HG03469 (cell line): ENCODE measurements around the gene ATG101.

Experiments used
- ATAC-seq: cut with Tn5 transposase; IDR thresholded peaks from one replicate; pipeline ENCODE4 v1.9.1; 2021; ENCODE audit warnings: mild to moderate bottlenecking, moderate library complexity, moderate number of reproducible peaks; ENCODE audit not compliant: unreplicated experiment

Gene ATG101

DNA sequence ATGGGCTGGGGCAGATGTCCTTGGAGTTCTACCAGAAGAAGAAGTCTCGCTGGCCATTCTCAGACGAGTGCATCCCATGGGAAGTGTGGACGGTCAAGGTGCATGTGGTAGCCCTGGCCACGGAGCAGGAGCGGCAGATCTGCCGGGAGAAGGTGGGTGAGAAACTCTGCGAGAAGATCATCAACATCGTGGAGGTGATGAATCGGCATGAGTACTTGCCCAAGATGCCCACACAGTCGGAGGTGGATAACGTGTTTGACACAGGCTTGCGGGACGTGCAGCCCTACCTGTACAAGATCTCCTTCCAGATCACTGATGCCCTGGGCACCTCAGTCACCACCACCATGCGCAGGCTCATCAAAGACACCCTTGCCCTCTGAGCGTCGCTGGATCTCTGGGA lies 7.0 kb downstream of the ATG101 start:
- no peak for ATAC-seq

DNA sequence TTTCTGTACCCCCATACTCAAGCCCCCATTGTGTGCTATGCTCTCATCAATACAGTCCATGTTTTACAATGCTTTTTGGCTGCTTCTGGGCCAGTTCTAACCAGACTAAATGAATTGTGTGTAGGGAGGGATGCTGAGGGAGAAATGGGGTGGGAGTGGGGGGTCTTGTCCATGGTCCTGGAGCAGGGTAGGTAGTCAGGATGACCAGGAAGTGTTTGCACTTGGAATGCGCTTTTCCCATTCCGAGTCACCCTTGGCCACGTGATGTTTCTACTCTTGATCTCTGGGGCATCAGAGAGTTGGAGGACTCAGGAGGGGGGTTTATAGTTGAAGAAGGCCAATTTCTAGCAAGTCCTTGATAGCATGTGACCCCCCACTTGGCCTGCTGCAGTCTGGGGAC lies 8.5 kb downstream of the ATG101 start:
- ATAC-seq = no peak

DNA sequence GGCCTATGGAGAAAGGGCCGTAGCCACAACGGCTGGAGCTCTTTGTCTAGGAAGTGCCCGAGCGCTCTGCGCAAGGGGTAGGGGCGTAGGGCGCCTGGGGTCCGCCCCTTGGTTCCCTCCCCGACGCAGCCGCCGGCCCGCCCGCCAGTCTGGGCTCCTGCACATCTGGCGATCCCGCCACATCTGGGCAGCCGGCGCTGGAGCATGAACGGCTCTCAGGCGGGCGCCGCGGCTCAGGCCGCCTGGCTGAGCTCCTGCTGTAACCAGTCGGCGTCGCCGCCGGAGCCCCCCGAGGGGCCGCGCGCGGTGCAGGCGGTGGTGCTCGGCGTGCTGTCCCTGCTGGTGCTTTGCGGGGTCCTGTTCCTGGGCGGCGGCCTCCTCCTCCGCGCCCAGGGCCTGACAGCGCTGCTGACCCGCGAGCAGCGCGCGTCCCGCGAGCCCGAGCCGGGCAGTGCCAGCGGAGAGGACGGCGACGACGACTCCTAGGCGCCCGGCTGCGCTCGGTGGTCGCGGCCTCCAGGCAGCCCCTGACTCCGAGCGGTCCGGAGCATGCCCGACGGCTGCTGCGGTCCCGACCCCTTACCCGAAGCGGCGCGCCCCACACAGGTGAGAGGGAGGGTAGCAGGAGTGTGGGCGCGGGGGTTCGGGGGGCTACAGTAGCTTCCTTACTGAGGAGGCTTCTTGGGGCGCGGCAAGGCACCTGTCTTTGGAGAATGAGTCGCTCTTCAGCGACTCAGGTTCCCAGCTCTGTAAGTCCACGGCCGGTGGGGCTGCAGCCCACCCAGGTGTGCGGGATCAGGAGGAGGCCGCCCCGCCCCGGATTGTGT lies 10.0 kb downstream of the ATG101 start, which contains the start of gene SMIM41:
Gene SMIM41 (plus strand): TSS at position 129 of the 827 bp plus-strand sequence. CDS start 76 bp downstream, at position 205.
- no peak for ATAC-seq

DNA sequence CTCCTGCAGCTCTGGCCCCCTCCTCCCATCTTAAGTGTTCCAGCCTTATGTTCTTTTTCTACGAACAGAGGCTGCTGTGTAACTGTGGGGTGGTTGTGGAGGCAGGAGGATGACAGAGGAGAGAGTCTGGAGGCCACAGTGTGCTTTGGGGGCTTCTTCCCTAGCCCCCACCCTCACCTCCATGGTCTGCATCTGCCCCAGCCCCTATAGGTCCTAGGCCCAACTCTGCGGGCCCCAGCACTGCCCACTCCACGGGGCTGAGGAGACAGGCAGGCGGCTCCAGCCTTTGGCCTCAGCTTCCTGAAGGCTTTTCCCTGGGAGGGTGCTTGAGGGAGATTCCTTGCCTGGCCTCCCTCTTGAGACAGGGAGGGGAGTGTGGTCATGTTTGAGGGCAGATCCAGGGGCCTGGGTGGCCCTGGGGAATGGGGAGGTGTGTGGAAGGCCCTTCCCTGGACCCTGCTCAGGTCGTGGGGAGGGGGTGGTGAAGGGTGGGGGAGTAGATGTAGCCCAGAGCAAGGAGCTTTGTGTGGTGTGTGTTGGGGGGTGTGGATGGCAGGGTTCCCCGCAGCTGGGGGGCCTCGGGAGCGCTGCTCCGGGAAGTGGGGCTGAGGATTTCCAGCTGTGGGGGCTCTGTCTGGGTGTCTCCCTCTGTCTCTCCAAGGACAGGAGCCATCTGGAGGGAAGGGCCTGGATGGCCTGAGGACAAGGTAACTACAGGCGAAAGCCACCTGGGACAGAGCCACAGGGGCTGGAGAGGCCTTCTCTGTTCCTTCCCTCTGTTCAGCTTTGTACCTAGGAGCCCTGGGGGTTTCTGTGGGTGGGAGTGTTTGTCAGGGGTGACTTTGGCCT lies 10.8 kb downstream of the ATG101 start:
- ATAC-seq = no peak

DNA sequence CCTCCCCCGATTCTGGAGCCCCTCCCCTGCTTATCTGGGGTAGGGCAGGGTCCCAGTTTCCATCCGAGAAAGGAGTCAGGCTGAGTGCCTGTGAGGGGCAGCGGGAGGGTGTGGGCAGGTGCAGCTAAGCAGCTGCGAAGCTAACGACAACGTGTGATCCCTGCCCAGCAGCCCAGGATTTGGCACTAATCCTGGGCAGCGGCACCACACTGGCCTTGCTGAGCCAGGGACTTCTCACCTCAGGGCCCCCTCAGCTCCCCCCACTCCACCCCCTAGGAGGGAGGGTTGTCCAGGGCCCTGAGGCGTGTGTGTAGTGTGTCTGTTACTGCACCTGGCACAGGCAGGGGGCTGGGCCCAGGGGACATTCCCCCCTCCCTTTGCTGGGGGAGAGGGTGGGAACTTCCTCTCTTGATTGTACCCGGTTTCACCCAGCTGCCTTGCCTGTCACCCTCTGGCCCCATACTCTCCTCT lies 11.5 kb downstream of the ATG101 start:
- no peak for ATAC-seq

DNA sequence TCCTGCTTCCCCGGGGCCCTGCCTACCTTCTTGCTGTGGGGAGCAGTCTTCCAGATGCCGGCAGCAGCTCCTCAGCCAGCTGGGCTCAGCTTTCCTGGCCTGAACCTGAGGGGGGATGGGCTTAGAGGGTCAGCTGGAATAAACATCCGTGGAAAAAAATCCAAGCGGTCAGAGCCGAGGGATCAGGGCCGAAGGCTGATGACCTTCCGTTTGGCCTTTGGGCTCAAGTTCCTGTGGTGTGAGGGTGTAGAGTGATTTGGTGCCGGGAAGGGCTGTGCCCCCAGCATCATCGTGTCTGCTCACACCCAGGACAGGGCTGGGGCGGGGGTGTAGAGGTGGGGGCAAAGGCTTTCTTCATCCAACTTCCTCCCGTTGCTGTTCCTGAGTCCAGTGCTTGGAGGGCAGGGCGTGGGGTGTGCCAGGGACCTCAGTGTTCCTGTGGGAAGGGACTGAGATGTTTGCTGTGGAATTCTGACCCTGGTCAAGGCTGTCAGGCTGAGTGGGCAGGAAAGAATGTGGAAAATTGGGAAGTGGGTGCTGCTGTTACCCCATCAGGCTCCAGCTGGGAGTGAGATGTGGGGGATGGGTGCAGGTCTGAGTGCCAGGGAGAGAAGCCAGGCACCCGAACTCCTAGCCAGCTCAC lies 12.4 kb downstream of the ATG101 start:
- ATAC-seq = no peak

DNA sequence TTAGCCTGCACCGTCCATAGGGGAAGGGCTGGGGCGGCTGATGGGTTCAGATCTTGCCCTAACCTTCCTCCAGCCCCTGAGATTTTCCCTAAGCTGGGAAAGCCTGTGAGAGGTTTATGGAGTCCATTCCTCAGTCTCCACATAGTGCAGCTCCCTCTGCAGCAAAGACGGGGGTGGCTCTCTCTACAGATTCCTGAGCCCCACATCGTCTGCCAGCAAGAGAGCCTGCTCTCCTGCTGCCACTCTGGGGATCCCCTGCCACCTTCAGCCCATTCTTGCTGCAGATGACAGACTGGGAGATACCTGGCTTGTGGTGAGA lies 12.8 kb downstream of the ATG101 start:
- no peak for ATAC-seq

DNA sequence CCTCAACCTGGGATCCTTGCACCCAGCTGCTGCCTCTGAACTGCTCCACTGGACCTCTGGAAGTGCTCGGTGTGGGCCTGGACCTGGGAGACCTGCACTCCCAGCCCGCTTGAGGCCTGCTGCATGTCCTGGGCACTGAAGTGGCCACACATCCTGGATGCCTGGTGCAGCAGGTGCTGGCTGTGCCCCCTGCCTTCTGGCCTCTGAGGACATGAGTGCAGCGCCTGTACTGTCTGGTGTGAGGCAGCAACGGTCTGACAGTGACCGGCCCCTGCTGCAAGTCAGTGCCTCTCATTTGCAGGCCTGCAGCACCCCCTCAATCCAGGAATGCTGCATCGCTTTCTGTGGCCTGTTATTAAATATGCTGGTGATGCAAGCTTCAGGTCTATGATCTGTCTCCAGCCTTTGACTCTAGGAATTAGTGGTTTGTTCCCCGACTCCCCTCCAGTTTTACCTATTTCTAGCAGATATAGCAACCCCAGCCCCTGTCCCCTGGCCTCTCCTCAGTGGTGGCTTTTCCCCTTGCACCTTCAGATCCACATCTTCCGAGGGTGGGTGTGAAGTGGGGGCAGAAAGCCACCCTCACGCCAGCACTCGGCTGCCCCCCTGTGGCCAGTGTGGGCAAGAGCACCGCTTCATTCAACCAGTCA lies 13.3 kb downstream of the ATG101 start:
- no peak for ATAC-seq

DNA sequence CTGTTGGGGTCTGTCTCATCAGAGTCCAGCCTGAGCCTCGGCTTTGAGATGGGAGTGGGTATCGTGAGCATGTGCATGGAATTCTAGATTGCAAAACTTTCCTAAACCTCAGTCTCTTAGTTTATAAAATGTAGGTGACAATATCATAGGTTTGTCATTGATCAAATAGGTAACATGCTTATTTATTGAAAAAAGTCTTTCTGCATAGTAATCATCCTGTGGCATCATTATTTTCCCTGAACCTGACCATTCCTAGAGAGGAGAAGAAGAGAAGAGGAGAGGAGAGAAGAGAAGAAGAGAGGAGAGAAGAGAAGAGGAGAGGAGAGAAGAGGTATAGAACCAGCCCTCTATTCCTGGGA lies 13.8 kb downstream of the ATG101 start:
- no peak for ATAC-seq

DNA sequence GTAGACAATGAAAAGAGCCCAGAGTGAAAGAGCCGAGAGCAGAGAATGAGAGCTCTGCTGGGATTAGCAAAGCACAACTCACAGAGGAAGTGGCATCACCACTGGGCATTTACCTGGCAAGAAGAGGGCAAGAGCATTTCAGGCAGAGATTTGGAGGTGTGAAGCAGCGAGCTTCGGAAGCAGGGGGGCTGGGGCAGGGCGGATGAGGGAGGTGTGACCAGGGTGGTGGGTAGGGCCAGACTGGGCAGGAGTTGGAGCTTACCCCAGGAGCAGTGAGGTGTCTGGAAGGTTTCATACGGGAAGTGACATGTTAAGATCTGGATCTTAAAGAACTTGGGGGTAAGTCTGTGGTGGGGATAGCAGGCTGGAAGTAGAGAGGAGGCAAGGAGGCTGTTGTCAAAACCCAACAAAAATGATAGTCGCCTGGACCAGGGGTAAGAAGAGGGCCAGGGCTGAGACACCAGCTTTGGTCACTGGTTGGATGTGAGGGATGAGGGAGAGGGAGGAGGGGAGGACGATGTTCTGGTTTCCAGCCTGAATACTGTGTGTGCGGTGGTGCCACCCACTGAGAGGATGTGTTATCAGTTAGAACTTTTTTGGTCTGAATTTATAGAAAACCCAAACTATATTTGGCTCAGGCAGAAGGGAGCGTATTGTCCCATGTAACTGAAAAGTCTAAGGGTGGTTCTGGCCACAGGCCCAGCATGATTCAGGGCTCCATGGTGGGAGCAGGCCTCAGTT lies 14.9 kb downstream of the ATG101 start:
- no peak for ATAC-seq

DNA sequence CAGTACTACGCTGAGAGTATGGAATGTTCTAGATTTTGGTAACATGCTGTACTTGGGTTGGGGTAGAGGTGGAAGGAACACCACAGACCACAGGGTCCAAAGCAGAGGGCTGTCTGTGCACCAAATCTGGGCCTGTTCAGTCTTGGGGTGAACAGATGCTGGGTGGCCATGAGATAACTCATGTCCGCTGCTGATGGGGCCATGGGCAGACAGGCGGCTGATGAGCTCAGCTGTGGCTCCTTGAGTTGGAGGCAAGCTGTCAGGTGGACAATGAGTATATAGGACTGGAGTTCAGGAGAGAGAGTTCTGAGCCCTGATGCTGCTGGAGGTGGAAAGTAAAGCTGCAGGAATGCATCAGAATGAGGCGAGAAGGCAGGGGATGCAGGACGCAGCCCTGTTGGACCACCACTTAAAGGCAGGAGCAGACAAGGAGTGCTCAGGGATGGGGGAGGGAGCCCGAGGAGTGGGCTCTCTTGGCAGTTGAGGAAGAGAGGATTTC lies 16.0 kb downstream of the ATG101 start:
- no peak for ATAC-seq

DNA sequence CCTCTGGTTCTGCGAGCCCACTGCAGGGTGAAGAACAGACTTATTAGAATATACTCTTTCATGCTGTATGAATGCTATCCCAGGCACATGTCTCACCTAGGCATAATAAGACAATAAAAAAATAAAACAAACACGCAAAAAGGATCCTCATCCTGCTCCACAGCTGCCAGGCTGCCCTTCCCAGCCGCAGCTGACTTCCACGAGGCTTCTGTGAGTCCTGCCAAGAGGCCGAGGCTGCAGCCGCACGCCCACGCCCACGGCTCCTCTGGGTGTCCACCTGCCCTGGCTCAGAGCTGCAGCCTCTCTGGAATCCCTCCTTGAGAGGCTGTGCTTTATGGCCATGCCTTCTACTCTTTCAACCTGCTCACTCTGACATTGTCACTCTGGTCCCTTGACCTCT lies 16.6 kb downstream of the ATG101 start:
- no peak for ATAC-seq

DNA sequence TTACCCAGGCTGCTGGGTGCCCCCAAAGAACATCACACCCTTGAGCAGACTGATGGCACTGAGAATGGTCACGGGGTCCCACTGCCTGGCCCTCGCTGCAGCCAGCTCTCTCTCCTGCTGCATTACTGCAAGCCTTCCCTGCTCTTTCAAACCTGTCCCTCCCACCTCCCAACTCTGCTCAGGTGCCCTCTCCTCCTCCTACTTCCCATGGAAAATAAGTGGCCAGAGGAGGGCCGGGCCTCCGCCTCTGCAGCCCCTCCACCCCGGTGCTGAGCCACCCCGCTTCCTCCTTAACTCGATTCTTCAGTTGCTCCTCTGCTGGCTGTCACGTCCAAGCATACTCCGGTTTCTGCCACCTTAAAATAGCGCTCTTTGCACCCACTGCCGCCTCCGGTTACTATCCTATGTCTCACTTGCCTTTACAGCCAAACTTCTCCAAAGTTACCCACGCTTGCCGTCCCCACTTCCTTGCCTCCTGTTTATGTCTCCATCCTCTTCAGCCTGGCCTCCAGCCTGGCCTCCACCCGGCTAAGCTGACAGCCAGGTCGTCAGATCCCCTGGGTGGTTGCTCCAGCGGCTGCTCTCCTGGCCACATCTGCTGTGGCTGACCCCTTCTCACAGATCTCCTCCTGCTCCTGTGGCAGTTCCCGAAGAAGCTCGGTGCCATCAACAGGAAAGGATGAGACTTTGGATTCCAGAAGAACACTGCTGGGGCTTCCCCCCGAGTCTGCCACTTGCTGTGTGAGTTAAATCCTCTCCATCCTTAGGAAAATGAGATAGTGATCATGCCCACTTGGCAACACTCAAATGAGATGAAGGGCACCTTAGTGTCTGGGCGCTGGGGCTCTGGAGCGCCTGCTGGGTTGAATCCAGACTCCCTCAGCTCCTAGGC lies 17.4 kb downstream of the ATG101 start:
- no peak for ATAC-seq

DNA sequence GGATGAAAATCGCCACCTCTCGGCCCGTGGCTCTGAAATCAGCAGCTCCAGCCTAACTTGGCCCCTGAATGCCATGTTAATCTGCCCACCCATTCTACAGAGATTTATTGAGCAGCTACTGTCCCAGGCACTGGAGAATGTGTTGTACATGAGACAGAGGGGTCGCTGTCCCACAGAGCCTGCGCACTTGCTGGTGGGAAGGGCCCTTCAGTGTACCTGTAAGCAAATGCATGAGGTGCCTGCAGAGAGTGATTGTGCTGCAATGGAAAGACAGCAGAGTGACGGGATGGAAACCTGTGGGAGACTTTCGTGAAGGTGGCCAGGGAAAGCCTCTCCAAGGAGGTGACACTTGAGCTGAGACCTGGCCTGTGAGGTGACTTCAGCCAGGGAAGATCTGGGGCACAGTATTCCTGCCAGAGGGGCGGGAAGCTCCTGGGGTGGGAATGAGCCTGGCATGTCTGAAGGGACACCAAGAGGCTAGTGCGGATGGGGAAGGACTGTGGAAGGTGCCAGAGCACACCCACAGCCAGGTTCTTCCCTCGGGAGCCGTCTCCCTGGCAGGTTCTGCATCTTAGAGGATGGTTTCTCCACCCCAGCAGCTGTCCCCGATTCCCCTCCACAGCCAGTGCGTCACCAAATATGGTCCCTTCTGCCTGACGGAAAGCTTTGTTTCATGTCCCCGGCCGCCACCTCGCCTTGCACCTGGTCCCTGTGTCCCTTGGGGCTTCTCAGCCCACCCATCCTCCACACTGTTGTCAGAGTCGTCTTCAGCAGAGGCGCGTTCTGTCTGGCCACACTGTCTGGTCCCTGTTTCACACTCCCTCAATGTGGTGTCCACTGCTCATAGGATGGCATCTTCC lies 18.4 kb downstream of the ATG101 start:
- ATAC-seq = no peak

DNA sequence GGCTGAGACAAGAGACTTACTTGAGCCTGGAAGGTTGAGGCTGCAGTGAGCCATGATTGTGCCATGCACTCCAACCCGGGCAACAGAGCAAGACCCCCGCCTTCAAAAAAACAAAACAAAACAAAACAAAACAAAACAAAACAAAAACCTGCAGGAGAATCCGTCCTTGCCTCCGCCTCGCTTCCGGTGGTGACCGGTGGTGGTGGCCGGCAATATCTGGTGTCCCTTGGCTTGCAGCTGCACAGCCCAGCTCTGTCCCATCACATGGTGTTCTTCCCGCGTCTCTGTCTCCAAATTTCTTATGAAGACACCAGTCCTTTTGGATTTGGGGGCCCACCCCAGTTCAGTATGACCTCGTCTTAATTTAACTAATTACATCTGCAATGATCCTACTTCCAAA lies 19.7 kb downstream of the ATG101 start:
- ATAC-seq = no peak

DNA sequence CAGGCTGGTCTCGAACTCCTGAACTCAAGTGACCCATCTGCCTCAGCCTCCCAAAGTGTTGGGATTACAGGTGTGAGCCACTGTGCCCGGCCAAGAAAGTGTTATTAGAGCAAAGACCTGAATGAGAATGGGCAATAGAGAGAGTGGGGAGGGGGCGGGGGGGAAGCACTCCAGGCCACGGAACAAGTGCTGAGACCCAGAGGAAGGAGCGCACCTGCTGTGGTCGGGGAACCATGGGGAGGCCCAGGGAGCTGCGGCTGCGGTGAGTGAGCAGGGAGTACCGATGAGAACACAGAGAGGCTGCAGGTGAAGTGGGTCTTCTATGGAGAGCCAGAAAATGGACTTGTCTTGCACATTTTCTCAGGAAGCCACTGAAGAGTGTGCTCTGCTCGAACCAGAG lies 20.5 kb downstream of the ATG101 start:
- no peak for ATAC-seq

DNA sequence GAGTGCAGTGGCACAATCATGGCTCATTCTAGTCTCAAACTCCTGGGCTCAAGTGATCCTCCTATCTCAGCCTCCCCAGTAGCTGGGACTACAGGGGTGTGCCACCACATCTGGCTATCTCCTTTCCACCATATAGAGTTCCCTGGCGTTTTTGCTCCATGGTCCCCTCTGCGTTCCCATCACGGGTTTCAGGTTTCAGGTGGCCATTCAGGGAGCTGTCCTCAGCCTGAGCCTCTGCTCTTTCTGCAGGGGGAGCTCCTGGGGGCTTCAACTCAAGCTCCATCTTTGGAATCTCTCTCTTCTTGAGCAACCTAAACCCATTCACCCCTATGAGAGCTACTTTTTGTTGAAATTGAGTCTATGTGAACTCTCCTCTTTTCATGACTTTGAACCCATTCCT lies 21.3 kb downstream of the ATG101 start:
- ATAC-seq = no peak

DNA sequence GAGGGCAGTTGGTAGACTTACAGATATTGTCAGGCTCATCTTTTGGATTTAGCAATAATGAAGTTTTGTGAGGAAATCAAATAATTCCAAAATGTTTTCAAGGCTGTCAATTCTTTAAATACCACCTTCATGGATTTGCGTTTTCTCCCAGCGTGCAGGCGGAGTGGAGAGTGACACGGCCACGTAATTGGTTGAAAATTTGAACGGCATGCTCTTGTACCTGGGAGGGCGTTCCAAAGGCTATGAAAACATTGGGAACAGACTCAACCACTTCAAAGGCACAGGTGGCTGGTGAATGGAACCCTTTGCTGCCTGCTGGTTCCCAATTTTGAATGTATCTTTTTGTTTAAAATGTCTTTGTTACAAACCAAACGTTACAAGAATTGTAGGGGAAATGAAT lies 22.1 kb downstream of the ATG101 start:
- no peak for ATAC-seq
